GM19397 (cell line): ENCODE results near the gene DUXA.

Experiments
- ATAC-seq: cut with Tn5 transposase; IDR thresholded peaks from one replicate; pipeline ENCODE4 v1.9.1; 2021; ENCODE audit warnings: mild to moderate bottlenecking, moderate library complexity; ENCODE audit not compliant: unreplicated experiment

Gene DUXA

GRCh38 chr19:57106722-57107235 is 60.5 kb downstream of the DUXA start:
- ATAC-seq = no peak

- no peak for ATAC-seq
Observed at GRCh38 chr19:57105976-57106721, 61.1 kb downstream of the DUXA start.
